Measurements from ENCODE around the gene GRHL1.
"Not testable (repeated sequence)": the region's sequence is repeated elsewhere in the genome, so short reads cannot be mapped to it uniquely, and the experiment has no call there.

GRHL1 gene

DNA sequence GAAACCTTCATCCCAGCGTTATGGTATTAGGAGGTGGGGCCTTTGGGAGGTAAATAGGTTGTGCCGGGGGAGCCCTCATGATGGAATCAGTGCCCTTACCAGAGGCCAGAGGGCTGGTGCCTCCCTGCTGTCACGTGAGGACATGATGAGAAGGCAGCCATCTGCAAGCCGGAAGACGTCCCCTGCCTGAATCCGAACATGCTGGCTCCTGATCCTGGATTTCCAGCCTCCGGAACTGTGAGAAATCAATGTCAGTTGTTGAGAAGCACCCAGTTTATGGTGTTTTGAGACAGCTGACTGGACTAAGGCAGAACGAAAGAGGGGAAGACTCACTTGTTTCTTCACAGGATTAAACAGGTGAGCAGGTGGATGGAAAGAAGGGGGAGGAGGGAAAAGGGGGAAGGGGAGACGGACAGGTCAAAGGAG, 78.8 kb downstream of the GRHL1 start:
- no peak for DNase-seq

DNA sequence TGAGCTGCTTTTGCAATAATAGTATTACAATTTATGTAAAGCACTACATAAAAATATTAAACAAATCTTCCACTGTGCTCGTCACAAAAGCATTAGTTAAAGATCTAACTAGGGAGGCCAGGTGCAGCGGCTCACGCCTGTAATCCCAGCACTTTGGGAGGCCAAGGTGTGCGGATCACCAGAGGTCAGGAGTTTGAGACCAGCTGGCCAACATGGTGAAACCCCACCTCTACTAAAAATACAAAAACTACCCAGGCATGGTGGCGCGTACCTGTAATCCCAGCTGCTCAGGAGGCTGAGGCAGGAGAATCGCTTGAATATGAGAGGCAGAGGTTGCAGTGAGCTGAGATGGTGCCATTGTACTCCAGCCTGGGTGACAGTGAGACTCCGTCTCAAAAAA, 79.3 kb downstream of the GRHL1 start:
- DNase-seq, result not testable (repeated sequence)

DNA sequence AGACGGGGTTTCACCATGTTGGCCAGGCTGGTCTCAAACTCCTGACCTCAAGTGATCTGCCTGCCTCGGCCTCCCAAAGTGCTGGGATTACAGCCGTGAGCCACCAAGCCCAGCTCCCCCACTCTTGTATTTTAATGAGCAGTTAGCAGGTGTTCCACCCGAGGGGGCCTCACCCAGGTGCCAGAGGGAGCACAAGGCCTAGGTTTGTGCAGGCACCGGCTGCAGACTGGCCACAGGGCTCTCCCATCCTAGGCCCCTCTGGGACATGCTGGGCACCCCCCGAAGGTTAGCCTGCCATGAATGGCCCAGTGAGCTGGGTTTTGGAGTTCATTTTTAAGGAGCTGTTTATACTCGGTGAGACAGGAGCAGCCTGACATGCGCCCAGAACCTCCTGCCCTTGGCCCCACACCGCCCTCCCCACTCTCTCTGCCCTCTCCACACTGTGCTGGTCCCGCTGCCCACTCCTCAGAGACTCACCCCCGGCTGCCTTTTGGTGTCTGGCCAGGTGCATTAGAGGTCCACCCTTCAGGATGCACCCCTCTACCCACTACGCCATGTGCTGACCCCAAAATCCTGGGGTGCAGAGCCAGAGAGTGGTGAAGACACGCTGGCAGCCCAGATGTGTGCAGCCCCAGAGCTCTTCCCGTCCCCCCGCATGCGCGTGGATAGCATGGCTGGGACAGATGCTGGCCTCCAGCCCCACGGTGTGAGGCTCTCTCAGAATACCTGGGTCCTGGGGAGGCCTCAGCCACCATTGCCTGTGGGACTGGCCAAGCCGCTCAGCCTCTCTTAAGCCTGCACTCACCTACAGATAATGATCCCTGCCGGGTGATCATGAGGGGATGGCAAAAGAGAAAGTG, 80.6 kb downstream of the GRHL1 start:
- no peak for DNase-seq

DNA sequence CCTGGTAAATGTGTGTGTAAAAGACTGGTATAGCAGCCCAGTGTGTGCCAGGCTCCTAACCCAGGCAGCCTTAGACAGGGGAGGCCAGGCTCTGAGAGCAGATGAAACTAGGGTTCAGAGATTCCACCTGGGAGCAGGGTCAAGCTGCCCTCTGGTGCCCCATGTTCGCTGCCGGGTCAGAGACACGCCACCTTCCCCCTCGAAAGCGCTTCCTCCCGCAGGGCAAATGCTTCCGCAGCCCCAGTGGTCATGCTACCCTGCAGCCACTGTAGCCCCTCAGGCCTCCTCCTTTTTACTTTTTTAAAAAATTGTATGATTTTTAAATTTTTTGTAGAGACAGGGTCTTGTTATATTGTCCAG, 81.2 kb downstream of the GRHL1 start:
- no peak for DNase-seq

DNA sequence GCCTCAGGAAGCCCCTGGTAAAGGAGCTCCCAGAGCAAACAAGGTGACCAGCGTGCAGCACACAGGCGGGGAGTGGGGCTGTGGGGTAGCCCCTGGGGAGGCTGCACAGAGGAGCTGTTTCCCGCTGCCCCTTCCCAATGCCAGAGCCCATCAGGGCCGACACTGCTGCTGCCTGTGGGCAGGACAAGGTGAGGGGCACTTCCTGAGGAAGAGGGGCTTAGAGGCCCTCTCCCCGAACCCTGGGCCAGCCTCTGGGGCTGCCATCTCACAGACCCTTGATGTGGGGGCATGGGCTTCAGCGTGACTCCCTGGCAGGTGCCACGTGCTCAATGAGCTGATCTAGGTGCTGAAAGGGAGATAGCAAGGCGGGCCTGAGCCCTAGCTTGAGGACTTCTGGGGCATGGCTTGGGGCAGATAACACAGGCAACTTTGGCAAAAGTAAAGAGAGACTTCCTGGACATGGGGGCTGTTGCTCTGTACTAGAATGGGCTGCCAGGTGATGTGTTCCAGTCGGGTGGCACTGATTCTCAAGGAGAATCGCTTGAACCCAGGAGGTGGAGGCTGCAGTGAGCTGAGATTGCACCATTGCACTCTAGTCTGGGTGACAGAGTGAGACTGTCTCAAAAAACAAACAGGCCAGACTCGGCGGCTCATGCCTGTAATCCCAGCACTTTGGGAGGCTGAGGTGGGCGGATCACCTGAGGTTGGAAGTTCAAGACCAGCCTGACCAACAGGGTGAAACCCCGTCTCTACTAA, 81.9 kb downstream of the GRHL1 start:
- DNase-seq, result no peak

DNA sequence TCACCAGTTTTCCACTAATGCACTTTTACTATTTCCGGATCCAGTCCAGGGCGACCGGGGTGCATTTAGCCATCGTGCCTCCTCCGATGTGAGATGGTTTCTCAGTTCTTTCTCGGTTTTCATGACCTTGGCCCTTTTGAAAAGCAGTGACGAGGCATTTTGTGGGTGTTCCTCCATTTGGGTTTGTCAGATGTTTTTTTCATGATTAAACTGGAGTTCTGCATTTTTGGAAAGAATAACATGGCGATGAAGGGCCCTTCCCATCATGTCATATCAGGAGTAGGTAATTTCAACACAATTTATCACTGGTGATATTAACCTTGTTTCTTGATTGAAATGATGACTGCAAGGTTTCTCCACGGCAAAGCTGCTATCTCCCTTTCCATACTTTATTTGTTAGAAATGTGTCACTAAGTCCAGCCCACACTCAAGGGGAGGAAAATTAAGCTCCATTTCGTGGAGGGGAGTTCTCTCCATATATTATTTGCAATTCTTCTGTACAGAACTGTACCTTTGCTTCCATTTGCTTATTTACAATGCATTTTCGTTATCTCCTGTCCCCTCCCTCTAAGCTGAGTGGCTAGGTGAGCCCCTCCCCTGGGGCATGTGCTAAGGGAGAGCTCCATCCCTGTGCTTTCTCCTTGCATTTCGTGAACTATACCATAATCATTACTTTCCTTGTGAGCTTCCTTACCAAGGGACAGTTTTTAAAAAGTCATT, 83.0 kb downstream of the GRHL1 start:
- DNase-seq, result no peak

DNA sequence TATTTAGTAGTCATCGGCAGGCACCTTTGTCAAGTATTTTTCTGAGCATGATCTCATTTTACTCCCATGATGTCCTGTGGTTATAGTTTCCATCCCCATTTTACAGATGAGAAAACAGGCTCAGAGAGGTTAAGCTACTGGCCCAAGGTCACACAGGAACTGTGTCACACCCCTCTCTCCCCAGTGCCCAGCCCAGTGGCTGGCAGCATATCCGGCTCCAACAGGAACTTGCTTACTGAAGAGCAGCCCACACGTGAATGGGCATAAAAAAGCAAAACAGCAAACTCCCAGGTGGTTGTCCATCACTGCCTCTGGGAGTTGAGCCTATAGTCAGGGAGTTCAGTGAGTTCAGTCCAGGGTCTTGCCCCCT, 83.5 kb downstream of the GRHL1 start:
- no peak for DNase-seq

DNA sequence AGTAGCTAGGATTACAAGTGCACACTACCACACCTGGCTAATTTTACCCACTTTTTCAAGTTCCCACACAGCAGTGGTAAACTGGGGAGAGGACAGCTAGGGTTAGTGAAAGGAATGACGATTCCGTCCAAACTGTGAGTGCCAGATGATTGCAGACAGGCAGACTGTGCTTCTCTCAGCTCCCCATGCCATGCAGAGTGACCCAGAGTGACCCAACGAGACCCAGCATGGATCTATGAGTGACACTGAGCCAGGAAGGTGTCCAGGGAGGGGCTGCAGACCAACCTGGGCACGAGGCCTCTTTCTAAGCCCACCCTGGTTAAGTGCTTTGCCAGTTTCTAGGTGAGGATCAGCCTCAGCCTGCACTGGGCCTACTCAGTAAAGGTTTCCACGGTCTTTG, 84.1 kb downstream of the GRHL1 start:
- DNase-seq, result no peak

DNA sequence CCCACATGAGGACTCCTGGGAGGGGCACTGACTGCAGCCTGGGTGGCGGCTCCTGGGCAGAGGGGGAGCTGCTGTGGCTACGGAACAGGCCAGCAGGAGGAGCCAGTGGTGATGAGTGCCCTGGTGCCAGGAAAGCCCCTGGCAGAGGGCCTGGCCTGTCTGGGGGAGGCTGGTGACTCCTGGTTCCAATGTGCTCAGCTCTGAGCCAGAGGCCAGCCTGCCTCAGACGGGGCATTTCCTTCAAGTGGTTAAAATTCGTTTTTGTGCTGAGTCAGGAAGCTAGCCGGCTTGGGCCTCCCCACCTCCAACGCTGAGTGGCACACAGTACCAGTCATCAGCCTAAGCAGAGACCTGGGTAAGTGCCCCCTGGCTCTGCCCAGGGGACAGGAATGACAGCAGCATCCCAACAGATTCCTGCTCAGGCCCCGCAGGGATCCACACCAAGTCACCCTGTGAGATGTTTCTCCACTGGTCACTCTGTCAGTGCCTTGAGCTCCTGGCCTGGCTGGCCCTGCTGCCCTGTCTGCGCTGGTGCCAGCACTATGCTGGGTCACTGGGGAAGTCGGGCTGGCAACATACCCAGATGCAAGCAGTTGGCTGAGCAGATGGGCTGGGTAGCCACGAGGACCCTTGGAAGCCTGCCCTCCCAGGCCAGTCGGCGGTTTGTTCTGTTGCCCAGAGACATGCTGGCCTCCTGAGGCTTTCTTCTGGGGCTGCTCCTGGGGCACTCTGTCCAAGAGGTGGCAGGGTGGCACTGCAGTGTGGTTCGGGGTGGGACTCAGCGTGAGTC, 84.8 kb downstream of the GRHL1 start:
- peak; percentile 85 for DNase-seq

DNA sequence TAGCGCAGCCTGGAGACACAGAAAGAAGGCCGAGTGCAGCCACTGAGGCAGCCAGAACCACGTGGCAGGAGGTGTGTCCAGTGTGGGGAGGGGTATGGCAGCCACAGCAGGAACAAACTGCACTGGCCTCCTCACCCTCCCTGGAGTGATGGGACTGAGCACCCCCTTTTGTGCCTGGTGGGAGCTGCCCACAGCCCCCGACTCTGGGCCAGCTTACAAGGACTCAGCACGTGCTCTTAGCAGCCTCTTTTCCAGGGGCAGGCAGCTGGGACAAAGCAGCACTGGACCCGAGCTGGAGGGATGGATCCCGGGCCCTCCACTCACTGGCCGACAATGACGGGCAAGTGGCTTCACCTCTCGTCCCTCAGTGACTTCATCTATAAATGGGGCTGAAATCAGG, 86.6 kb downstream of the GRHL1 start:
- no peak for DNase-seq

DNA sequence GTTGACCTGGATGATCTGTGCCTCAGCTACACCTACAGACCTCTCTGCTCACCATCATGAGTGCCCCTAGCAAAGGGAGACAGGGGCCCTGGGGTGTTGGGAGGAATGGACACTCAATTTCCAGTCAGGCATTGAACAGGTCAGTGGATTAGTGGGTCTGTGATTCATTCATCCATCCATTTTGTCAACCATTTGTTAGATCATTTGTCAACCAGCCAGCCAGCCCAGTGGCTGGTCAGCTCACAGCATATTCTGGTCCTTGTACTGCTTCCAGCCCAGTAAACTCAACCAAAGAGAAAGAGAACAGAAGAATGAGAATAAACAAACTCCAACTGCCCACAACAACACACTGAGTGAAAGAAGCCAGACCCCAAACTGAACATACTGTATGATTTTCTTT, 87.2 kb downstream of the GRHL1 start:
- DNase-seq, result peak; percentile 2

DNA sequence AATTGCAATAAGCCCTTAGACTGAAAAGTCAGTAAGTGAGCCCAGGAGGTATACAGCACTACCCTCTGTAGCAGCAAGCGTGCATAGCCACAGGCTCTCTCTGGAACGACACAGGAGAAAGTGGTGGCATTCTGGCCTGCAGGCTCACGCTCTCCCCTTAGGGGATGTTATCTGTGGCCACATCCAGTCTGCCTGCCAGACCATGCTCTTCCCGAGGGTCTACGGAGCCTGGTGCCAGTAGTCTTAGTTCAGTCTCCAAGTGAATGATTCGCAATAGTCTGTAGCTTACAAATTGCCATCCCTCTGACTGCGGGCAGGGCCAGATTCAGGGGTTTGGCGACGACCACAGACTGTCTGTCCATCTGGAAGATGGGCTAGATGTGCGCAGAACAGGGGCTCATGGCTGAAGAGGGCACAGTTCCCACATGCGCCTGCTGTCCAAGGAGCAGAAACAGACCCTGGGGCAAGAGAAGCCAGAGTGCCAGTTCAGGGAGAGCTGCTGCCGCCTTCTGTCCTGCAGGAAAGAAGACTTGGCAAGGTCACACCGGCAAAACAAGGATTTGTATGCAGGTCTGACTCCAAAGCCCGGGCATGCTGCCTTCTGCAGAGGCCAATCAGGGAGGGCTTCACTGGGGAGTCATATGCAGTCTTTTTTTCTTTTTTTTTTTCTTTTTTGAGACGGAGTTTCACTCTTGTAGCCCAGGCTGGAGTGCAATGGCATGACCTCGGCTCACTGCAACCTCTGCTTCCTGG, 88.3 kb downstream of the GRHL1 start:
- no peak for DNase-seq

DNA sequence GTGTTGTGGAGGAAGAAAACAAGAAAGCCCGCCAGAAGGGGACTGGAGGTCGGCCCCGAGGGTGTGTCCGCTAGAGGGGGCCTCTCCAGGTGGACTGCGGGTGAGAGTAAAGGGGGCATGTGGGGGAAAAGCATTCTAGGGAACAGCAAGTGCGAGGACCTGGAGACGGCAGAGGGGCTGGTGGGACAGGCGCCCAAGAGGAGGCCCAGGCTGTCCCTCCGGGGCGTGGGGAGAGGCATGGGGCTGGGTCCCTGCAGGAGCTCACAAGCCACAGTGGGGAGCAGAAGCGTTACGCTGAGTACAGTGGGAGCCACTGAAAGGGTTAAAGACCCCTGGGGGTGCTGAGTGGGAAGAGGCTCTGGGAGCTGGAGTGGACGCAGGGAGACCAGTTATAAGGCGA, 90.2 kb downstream of the GRHL1 start:
- DNase-seq, result no peak

DNA sequence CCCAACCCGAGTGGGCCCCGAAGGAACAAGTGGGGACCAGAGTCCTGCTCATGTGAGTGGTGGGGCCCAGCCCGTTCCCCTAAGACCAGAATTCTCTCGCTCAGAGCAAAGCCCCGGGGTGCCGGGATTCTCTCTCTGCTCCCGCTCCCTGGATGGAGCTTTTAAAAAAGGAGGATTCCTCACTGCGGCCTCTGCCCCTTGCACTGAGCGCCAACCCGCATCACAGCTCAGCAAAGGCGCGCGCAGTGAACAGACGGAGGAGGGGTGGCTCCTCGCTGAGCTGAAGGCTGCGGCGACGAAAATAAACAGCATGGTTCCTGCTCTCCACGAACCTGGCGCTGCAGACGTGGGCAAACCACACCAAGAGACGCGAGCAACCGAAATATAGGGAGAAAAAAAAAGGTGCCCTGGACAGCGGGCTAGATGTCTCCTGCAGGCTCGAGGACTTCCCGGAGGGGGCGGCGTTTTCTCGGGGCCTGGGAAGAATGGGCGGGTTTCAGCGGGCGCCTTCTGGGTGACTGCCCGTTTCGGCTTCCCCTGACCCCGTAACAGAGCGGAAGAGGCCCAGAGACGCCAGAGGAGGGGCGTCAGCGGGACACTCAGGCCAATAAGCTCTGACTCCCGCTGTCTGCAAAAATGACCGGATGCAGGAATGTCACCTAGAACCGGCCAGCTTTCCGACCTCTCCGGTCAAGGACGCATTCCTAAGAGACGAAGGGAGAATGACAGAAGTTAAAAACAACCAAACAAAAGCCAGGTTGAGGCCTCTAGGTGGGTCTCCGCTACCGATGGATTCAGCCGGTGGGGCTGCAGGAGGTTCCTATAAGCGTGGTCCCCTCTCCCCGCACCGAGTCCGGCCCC, 91.0 kb downstream of the GRHL1 start:
- DNase-seq, result peak; percentile 50

DNA sequence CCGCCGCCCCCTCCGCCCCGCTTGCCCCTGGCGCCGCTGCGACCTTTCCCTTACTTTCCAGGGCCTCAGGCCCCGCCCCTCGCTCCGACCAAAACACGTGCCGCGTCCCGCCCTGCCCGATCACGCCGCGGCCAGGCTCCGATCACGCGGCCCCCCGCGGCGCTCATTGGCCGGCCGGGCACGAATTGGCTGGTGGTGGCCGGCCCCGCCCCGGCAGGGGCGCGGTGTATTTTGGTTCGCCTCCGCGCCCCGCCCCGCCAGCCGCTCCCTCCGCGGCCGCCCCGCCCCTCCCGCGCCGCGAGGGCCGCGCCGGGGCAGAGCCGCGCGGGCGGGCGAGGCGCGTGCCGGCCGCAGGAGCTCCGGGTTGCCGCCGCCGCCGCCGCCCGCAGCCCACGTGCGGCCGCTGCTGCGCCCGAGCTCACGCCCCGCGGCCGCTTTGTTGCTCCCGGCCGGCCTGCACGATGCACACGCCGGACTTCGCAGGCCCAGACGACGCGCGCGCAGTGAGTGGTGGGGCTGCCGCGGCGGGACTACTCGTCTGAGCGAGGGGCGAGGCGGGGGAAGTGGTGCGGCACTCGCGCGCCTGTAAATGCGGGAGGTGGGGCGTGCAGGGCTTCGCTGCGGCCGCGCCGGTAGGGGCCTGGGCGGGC, 91.9 kb downstream of the GRHL1 start, which contains the start of gene KLF11:
KLF11 (plus strand) TSS at position 295 of the 650 bp plus-strand sequence; CDS start at position 462, 167 bp downstream.
- peak; percentile 69 for DNase-seq

DNA sequence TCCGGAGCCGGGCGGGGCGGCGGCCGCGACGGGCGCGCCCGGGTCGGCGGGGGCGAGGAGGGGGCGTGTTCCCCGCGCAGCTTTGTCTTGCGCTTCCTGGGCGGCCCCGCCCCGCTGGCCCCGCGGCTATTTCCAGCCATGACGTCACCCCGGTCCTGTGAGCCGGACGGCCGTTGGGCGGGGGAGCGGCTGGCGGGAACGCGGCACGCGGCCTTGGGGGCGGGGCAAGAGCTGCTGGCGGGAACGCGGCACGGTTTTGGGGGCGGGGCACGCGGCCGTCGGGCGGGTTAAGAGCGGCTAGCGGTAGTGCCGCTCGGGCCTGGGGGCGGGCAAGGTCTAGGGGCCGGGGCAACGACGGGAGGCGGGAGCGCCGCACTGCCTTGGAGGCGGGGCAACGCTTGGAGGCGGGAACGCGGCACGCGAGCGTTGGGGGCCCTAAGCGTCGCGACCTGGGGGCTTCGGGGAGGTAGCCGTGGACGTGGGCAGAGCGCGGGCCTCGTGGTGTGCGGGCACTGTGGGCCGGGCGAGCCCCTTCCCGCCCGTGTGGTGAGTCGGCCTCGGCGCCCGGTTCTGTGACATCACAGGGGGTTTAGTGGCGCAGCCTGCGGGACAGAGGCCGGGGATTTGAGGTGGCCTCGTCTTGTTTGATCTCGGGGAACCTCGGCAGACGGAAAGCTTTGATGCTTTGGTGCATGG, 92.6 kb downstream of the GRHL1 start:
- peak; percentile 78 for DNase-seq

DNA sequence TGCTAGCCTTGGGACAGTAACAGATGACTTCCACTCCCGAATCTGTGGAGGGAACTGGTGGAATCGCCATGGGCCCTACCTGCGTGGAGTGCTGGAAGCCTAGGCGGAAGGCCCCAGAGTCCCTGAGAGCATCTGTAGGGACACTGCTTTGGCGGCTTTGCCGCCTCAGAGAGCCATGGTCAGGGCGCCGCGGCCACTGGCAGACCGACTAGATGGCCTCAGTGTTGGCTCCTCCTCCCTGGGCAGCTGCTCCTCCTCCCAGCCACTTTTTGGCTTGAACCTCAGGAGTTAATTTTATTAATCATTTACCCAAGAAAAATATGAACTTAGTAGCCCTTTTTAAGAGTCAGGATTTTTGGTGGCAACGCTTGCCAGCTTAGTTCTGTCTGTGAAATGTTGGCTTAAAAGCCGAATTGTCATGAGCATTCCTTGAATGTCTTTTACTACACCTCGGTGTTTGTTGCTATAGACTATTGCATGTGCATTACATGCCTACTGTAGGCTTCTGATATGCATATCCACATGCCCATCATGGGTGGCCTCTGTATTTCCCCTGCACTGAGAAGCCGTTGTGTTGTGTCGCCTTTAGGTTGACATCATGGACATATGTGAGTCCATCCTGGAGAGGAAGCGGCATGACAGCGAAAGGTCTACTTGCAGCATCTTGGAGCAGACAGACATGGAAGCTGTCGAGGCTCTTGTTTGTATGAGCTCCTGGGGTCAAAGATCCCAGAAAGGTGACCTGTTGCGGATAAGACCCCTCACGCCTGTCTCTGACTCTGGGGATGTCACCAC, 94.3 kb downstream of the GRHL1 start:
- DNase-seq, result peak; percentile 11

DNA sequence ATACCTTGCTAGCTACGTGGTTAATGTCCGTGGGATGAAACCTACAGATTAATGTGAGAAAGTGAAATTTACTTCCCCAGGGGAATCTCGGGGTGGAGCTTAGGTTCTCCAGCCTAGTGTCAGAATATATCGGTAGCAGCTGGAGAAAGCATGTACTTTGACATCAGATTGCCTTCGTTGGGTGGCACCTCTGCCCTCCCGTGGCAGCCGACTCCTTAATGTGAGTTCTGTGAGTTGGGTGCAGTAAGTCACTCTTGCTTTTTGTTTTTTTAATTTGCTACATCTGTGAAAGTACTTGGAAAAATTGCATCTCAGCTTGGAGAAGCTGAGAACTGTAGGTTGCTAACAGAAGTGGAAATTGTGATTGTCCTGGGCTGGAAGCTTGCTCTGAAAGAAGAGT, 95.4 kb downstream of the GRHL1 start:
- DNase-seq, result no peak

Data from kidney glomerular epithelial cell (primary cell).